A549 (cell line): ENCODE results near the gene DNAJC28. TPM values are rescaled to one million over a fixed set of nuclear protein-coding genes. Genes with fewer than 3 reads are reported as not detected.
A peak's percentile ranks its signal among the peaks of the same experiment; 100 is the strongest.

ENCODE experiments used
- ATAC-seq, 2 experiments: fragments of 200-7000 bp in 1 of 2; fragments of >200 bp in 1 of 2; cut with Nextera tagmentation in 1 of 2; cut with Tn5 transposase in 1 of 2; 3 replicates each; pipeline versions ENCODE4 v1.8.0 to v1.9.1; 2018 to 2020; ENCODE audit warnings: mild to moderate bottlenecking in 1 of 2, moderate library complexity in 1 of 2
- CTCF ChIA-PET: fragments of 300-600 bp; sonication (Branson Sonifier 250); formaldehyde crosslinking; extraction: SDS; loops from one replicate; lab custom pipeline; 2021; ENCODE audit warnings: antibody characterized with exemption, inconsistent platforms; lab: Yijun Ruan, JAX
- POLR2A ChIA-PET: fragments of 350-600 bp; formaldehyde crosslinking; extraction: SDS; loops from one replicate; lab custom pipeline; 2021; ENCODE audit warnings: antibody characterized with exemption, inconsistent platforms; lab: Yijun Ruan, JAX
- DNase-seq, 2 experiments: peaks; one replicate each; pipeline versions ENCODE4 v3.0.0 to v3.0.0-alpha.2; 2011 to 2016; ENCODE audit warnings: low read depth in 1 of 2, low spot score in 1 of 2
- FAIRE-seq: peaks from 2 replicates; lab custom pipeline; 2011; peaks lifted over from hg19 to GRCh38; lab: Jason Lieb, UNC
- H3K27ac ChIP-seq, 2 experiments: fragments of >200 bp; sonication (Bioruptor Twin); formaldehyde crosslinking; 3 replicates each; pipeline ENCODE4 v1.5.1; 2016 to 2017
- H3K4me1 ChIP-seq: fragments of >200 bp; sonication (Bioruptor Twin); formaldehyde crosslinking; 3 replicates; pipeline ENCODE4 v1.6.1; 2016
- H3K4me2 ChIP-seq: fragments of >200 bp; sonication (Bioruptor Twin); formaldehyde crosslinking; 3 replicates; pipeline ENCODE4 v1.6.1; 2016
- H3K4me3 ChIP-seq: fragments of >200 bp; sonication (Bioruptor Twin); formaldehyde crosslinking; 3 replicates; pipeline ENCODE4 v1.5.1; 2016
- H3K9me3 ChIP-seq: fragments of >200 bp; sonication (Bioruptor Twin); formaldehyde crosslinking; 3 replicates; pipeline ENCODE4 v1.6.1; 2016
- CBX2 ChIP-seq: fragments of 200-600 bp; sonication (generic); IDR thresholded peaks from 2 replicates; pipeline ENCODE4 v1.6.1; 2016; ENCODE audit warnings: low read depth, mild to moderate bottlenecking, borderline replicate concordance
- CEBPB ChIP-seq, 2 experiments: fragments of >200 bp in 1 of 2; sonication (Bioruptor Twin) in 1 of 2; formaldehyde crosslinking in 1 of 2; IDR thresholded peaks; 2 replicates each; pipeline ENCODE4 v1.6.1; 2012 to 2016
- ESRRA ChIP-seq: fragments of 150-350 bp; IDR thresholded peaks from 2 replicates; pipeline ENCODE4 v1.6.1; 2014; ENCODE audit warnings: mild to moderate bottlenecking, low read length, borderline replicate concordance
- FOXS1 ChIP-seq: fragments of 250-450 bp; sonication (Bioruptor Pico); IDR thresholded peaks from 2 replicates; pipeline ENCODE4 v1.5.0; 2020; ENCODE audit warnings: mild to moderate bottlenecking, moderate library complexity
- GATA3 ChIP-seq: IDR thresholded peaks from 2 replicates; pipeline ENCODE4 v1.6.1; 2012; ENCODE audit warnings: borderline replicate concordance
- HOXB13 ChIP-seq: fragments of 250-450 bp; sonication (Bioruptor Pico); IDR thresholded peaks from 2 replicates; pipeline ENCODE4 v1.5.0; 2020; ENCODE audit warnings: low read depth, mild to moderate bottlenecking, moderate library complexity
- HOXB5 ChIP-seq: fragments of 250-450 bp; sonication (Bioruptor Pico); IDR thresholded peaks from 2 replicates; pipeline ENCODE4 v1.5.0; 2020; ENCODE audit warnings: mild to moderate bottlenecking, moderate library complexity
- JUNB ChIP-seq: fragments of >200 bp; sonication (Bioruptor Twin); formaldehyde crosslinking; IDR thresholded peaks from 2 replicates; pipeline ENCODE4 v1.6.1; 2016
- PHF8 ChIP-seq: fragments of 200-600 bp; sonication (generic); IDR thresholded peaks from 2 replicates; pipeline ENCODE4 v1.6.1; 2016; ENCODE audit warnings: low read depth, mild to moderate bottlenecking, antibody characterized with exemption, moderate library complexity, borderline replicate concordance
- POLR2AphosphoS2 ChIP-seq: conservative IDR thresholded peaks from 2 replicates; pipeline ENCODE4 v1.6.1; 2012; ENCODE audit warnings: low read length, improper control_type of control experiment, inconsistent platforms
- RARB ChIP-seq: fragments of 250-450 bp; sonication (Bioruptor Pico); IDR thresholded peaks from 2 replicates; pipeline ENCODE4 v1.8.0; 2021; ENCODE audit warnings: mild to moderate bottlenecking, moderate library complexity
- RNF2 ChIP-seq: fragments of 200-600 bp; sonication (generic); IDR thresholded peaks from 2 replicates; pipeline ENCODE4 v1.6.1; 2016; ENCODE audit warnings: low read depth, mild to moderate bottlenecking, antibody characterized with exemption, moderate library complexity, borderline replicate concordance
- TP53 ChIP-seq: fragments of 250-450 bp; sonication (Bioruptor Pico); IDR thresholded peaks from 2 replicates; pipeline ENCODE4 v1.5.0; 2021; ENCODE audit warnings: mild to moderate bottlenecking, moderate library complexity
- ZC3H11A ChIP-seq: fragments of 450-650 bp; IDR thresholded peaks from 2 replicates; pipeline ENCODE4 v1.6.1; 2014; ENCODE audit warnings: antibody characterized with exemption, mild to moderate bottlenecking
- ZNF302 ChIP-seq: fragments of 250-450 bp; sonication (Bioruptor Pico); IDR thresholded peaks from 2 replicates; pipeline ENCODE4 v1.9.0; 2021; ENCODE audit warnings: inconsistent platforms, mild to moderate bottlenecking, moderate library complexity
- ZSCAN20 ChIP-seq: fragments of 250-450 bp; sonication (Bioruptor Pico); IDR thresholded peaks from 2 replicates; pipeline ENCODE4 v1.8.0; 2022; ENCODE audit warnings: mild to moderate bottlenecking, moderate library complexity
- WGBS: methylation state at CpG from one replicate; pipeline ENCODE4 v1.1.6; 2017; ENCODE audit errors: missing lambda C conversion rate; 5-methylcytosine and 5-hydroxymethylcytosine counted together
- polyA plus RNA-seq, 4 experiments: library from polyadenylated mRNA; depleted of rRNA in 3 of 4; stranded (reverse); fragments of >200 nt; fragmentation: RNase III in 1 of 4; extraction: RNeasy Plus Mini Kit Qiagen cat#74134 plus additional on column Dnase treatment in 1 of 4; gene quantifications; 2 replicates in 3 of 4; 3 replicates in 1 of 4; pipeline ENCODE4 v1.2.3, GENCODE V29; 2011 to 2017
- TF ChIP-seq, protein P1 (sequence below): fragments of 200-600 bp; sonication (generic); IDR thresholded peaks from 2 replicates; pipeline ENCODE4 v1.6.1; 2016; ENCODE audit warnings: antibody characterized with exemption, mild to moderate bottlenecking, moderate library complexity
- TF ChIP-seq, protein P2 (sequence below): fragments of 250-450 bp; sonication (Bioruptor Pico); IDR thresholded peaks from 2 replicates; pipeline ENCODE4 v1.5.0; 2020; ENCODE audit warnings: low read depth, mild to moderate bottlenecking, moderate library complexity
- TF ChIP-seq, protein P3 (sequence below): fragments of 150-350 bp; IDR thresholded peaks from 2 replicates; pipeline ENCODE4 v1.6.1; 2014; ENCODE audit warnings: low read depth, mild to moderate bottlenecking, low read length
- TF ChIP-seq, protein P4 (sequence below): fragments of >200 bp; sonication (Bioruptor Twin); formaldehyde crosslinking; IDR thresholded peaks from 2 replicates; pipeline ENCODE4 v1.6.1; 2016
- TF ChIP-seq, protein P5 (sequence below): IDR thresholded peaks from 2 replicates; pipeline ENCODE4 v1.6.1; 2012; ENCODE audit warnings: low read depth, borderline replicate concordance

Gene DNAJC28
- polyA plus RNA-seq, 2 of the 4 experiments (the other 2 are of a cell fraction), result 1.0 to 1.1 TPM

DNA sequence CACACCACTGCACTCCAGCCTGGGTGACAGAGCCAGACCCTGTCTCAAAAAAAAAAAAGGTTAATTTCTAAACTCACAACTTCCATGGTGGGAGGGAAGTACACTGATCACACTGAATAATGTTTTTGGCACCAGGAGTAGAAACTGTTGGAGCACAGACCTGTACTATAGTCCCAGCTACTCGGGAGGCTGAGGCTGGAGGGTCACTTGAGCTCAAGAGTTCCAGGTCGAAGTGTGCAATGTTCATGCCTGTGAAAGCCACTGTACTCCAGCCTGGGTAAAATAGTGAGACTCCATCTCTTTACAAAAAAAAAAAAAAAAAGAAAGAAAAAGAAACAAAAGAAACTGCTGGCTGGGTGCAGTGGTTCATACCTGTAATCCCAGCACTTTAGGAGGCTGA is 47.0 kb downstream of the DNAJC28 start (continued):
- TF ChIP-seq, protein P1, sequence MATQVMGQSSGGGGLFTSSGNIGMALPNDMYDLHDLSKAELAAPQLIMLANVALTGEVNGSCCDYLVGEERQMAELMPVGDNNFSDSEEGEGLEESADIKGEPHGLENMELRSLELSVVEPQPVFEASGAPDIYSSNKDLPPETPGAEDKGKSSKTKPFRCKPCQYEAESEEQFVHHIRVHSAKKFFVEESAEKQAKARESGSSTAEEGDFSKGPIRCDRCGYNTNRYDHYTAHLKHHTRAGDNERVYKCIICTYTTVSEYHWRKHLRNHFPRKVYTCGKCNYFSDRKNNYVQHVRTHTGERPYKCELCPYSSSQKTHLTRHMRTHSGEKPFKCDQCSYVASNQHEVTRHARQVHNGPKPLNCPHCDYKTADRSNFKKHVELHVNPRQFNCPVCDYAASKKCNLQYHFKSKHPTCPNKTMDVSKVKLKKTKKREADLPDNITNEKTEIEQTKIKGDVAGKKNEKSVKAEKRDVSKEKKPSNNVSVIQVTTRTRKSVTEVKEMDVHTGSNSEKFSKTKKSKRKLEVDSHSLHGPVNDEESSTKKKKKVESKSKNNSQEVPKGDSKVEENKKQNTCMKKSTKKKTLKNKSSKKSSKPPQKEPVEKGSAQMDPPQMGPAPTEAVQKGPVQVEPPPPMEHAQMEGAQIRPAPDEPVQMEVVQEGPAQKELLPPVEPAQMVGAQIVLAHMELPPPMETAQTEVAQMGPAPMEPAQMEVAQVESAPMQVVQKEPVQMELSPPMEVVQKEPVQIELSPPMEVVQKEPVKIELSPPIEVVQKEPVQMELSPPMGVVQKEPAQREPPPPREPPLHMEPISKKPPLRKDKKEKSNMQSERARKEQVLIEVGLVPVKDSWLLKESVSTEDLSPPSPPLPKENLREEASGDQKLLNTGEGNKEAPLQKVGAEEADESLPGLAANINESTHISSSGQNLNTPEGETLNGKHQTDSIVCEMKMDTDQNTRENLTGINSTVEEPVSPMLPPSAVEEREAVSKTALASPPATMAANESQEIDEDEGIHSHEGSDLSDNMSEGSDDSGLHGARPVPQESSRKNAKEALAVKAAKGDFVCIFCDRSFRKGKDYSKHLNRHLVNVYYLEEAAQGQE, result no peak
- TF ChIP-seq ZC3H11A, result no peak
- TF ChIP-seq HOXB5 (CRISPR knock-in tag), result no peak

DNA sequence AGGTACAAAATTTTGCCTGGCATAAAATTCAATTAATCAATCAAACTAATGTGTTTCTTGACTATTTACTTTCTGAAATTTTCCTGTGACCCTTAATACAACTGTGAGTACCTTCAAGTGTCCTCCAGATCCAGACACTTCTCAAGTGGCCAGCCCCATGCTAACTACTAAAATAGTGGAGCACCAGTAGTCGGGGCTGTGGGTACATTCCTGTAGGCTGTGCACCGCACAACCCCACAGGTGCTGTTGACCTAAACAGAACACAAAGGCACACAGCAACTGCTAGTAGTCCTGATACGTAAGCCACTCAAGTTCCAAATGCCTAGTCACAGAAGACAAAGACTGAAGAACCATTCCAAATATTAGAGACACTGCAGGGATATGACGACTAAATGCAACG is 48.3 kb downstream of the DNAJC28 start:
- WGBS, result 95% methylated on average over 5 of the region's 5 CpGs
- FAIRE-seq (no peak), ATAC-seq (no peak), DNase-seq (no peak)
- Histone ChIP-seq H3K9me3 (no peaks in the 10 kb centered on the region), H3K4me1 (peaks cover 14% of the 10 kb centered on the region), H3K4me2 (no peak overlapping the region), H3K27ac (no peak overlapping the region), H3K4me3 (no peak overlapping the region)
- CTCF ChIA-PET, result interaction anchor here (1.1 to 2.7 kb wide), 3 partner anchors 14 to 82 kb away, joined by 3 to 14 read pairs (median 13); no protein-coding TSS in a partner anchor
- POLR2A ChIA-PET, result interaction anchor here (0.5 kb wide), 1 partner anchor 306 kb away, joined by 3 read pairs; no protein-coding TSS in a partner anchor
- no peak for TF ChIP-seq ESRRA
- no peak for TF ChIP-seq CBX2
- TF ChIP-seq ZSCAN20 (CRISPR knock-in tag), result no peak
- TF ChIP-seq, protein P2, sequence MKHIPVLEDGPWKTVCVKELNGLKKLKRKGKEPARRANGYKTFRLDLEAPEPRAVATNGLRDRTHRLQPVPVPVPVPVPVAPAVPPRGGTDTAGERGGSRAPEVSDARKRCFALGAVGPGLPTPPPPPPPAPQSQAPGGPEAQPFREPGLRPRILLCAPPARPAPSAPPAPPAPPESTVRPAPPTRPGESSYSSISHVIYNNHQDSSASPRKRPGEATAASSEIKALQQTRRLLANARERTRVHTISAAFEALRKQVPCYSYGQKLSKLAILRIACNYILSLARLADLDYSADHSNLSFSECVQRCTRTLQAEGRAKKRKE (CRISPR knock-in tag), result no peak
- TF ChIP-seq JUNB, result no peak
- TF ChIP-seq GATA3, result no peak
- TF ChIP-seq, protein P3, sequence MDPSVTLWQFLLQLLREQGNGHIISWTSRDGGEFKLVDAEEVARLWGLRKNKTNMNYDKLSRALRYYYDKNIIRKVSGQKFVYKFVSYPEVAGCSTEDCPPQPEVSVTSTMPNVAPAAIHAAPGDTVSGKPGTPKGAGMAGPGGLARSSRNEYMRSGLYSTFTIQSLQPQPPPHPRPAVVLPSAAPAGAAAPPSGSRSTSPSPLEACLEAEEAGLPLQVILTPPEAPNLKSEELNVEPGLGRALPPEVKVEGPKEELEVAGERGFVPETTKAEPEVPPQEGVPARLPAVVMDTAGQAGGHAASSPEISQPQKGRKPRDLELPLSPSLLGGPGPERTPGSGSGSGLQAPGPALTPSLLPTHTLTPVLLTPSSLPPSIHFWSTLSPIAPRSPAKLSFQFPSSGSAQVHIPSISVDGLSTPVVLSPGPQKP, result no peak
- TF ChIP-seq, protein P4, sequence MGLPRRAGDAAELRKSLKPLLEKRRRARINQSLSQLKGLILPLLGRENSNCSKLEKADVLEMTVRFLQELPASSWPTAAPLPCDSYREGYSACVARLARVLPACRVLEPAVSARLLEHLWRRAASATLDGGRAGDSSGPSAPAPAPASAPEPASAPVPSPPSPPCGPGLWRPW, result no peak

DNA sequence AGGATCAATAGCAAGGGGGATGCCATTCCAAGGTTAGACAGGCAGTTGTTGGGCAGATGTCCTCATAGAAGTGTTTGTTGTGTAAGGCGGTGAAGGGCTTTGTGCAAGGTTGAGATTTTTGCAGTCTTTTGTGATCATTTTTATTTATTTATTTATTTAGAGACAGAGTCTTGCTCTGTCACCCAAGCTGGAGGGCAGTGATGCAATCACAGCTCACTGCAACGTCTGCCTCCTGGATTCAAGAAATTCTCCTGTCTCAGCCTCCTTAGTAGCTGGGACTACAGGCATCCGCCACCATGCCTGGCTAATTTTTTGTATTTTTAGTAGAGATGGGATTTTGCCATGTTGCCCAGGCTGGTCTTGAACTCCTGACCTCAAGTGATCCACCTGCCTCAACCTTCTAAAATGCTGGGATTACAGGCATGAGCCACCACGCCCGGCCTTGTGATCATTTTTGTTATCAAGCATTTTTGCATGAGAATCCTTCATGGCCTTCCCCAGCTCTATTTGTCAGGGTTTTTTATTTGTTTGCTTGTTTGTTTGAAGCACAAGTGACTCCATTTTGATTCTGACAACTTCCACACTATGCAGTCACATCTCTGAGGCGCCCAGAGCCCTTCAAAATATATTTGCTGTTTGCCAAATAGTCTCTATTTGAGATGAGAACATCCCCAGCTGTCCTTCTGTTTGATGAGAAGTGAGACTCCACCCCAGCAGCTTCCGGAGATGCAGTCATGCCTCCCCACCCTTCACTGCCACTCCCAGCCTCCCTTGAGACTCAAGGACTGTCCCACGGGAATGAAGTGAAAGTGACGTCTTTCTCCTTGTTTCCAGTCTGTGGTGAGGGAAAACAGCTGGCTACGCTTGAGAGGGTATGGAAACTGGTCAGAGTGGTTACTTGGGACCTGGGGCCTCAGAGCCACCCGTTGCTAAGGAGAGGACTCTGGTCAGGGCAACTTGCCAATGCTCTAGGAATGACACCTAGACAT is 49.7 kb downstream of the DNAJC28 start:
- peak overlapping the region; percentile 44 for H3K4me2 ChIP-seq
- POLR2A ChIA-PET, result interaction anchor here (0.6 to 0.7 kb wide), 2 partner anchors 12 to 43 kb away, joined by 3 to 5 read pairs; no protein-coding TSS in a partner anchor
- CTCF ChIA-PET, result interaction anchor here (0.6 to 2.1 kb wide), 4 partner anchors 13 to 242 kb away, joined by 3 to 13 read pairs (median 8); no protein-coding TSS in a partner anchor
- H3K4me3 ChIP-seq, result no peak overlapping the region
- ATAC-seq, result peak; percentile 72 to 87
- FAIRE-seq, result no peak
- peak overlapping the region; percentile 33 to 61; a peak in 2 of 6 replicates for H3K27ac ChIP-seq
- DNase-seq, result peak; percentile 20 to 87
- 46% methylated on average over 9 of the region's 11 CpGs for WGBS
- no peaks in the 10 kb centered on the region for H3K9me3 ChIP-seq
- peaks cover 14% of the 10 kb centered on the region for H3K4me1 ChIP-seq
- TF ChIP-seq, protein P5, sequence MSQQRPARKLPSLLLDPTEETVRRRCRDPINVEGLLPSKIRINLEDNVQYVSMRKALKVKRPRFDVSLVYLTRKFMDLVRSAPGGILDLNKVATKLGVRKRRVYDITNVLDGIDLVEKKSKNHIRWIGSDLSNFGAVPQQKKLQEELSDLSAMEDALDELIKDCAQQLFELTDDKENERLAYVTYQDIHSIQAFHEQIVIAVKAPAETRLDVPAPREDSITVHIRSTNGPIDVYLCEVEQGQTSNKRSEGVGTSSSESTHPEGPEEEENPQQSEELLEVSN, result no peak
- TF ChIP-seq PHF8, result no peak
- TF ChIP-seq FOXS1, result peak; percentile 97
- no peak for TF ChIP-seq ZC3H11A
- TF ChIP-seq RNF2, result no peak
- 0 out of 2 replicates have a peak, but pooled peaks have one; percentile 41 for TF ChIP-seq RARB
- peak; percentile 94; the same call in 1 of the 2 replicates for TF ChIP-seq HOXB5 (CRISPR knock-in tag)
- peak; percentile 90; the same call in 1 of the 2 replicates for TF ChIP-seq HOXB13 (CRISPR knock-in tag)
- TF ChIP-seq POLR2AphosphoS2, result no peak
- TF ChIP-seq, protein P1, result no peak
- no peak for TF ChIP-seq CEBPB (IDR thresholded peaks at IDR 0.05)
- peak; percentile 90; the same call in 1 of the 2 replicates for TF ChIP-seq ZNF302 (CRISPR knock-in tag)
- peak; percentile 75; the same call in 1 of the 2 replicates for TF ChIP-seq TP53
